GM12878 (cell line): ENCODE measurements around the gene SSR1. TPM values are rescaled to one million over a fixed set of nuclear protein-coding genes. Genes with fewer than 3 reads are reported as not detected.

Source experiments
- ATAC-seq: fragments of 200-7000 bp; cut with Tn5 transposase; 3 replicates; pipeline ENCODE4 v1.9.1; 2020; ENCODE audit warnings: mild to moderate bottlenecking, moderate library complexity
- BruUV-seq: library from RNA; stranded (reverse); fragments of 400-500 nt; replicated peaks from 2 replicates; lab custom pipeline; 2021; lab: Mats Ljungman, UMichigan
- CTCF ChIA-PET: fragments of 300-600 bp; sonication (Branson Sonifier 250); formaldehyde crosslinking; extraction: SDS; loops from one replicate; lab custom pipeline; 2021; ENCODE audit warnings: inconsistent platforms; lab: Yijun Ruan, JAX
- POLR2A ChIA-PET: fragments of 350-600 bp; formaldehyde crosslinking; extraction: SDS; loops from one replicate; lab custom pipeline; 2021; ENCODE audit warnings: inconsistent platforms; lab: Charles Lee
- RAD21 ChIA-PET: fragments of 300-600 bp; sonication (Branson Sonifier 250); formaldehyde crosslinking; loops from one replicate; lab custom pipeline; 2023; ENCODE audit warnings: antibody characterized with exemption; ENCODE audit not compliant: unreplicated experiment; lab: Charles Lee
- SMC1A ChIA-PET: fragments of 300-600 bp; sonication (Branson Sonifier 250); formaldehyde crosslinking; loops from one replicate; lab custom pipeline; 2023; ENCODE audit not compliant: unreplicated experiment, uncharacterized antibody; lab: Charles Lee
- DNase-seq: peaks from one replicate; pipeline ENCODE4 v3.0.0-alpha.2; 2011; ENCODE audit warnings: low read depth, low spot score
- FAIRE-seq: peaks from 3 replicates; lab custom pipeline; 2011; peaks lifted over from hg19 to GRCh38; lab: Jason Lieb, UNC
- H2AFZ ChIP-seq: 2 replicates; pipeline ENCODE4 v1.6.0; 2011; ENCODE audit warnings: low read depth, low read length, control low read depth; ENCODE audit not compliant: control insufficient read depth
- H3K27ac ChIP-seq: 2 replicates; pipeline ENCODE4 v1.5.1; 2011; ENCODE audit warnings: control low read depth; ENCODE audit not compliant: control insufficient read depth, insufficient read depth
- H3K27me3 ChIP-seq, 2 experiments: replicated peaks in 1 of 2; 2 replicates each; pipeline versions ENCODE4 v1.6.0 to v1.6.1; 2011; ENCODE audit warnings: low read length in 1 of 2; ENCODE audit not compliant: control insufficient read depth in 2 of 2, insufficient read depth in 2 of 2
- H3K36me3 ChIP-seq, 2 experiments: 2 replicates each; pipeline ENCODE4 v1.5.1; 2011; ENCODE audit warnings: low read length in 1 of 2; ENCODE audit not compliant: control insufficient read depth in 2 of 2, insufficient read depth in 2 of 2
- H3K4me1 ChIP-seq: 2 replicates; pipeline ENCODE4 v1.6.1; 2011; ENCODE audit warnings: mild to moderate bottlenecking, low read length, moderate library complexity, mixed read lengths; ENCODE audit not compliant: control insufficient read depth, insufficient read depth
- H3K4me2 ChIP-seq: 2 replicates; pipeline ENCODE4 v1.6.0; 2011; ENCODE audit warnings: control low read depth; ENCODE audit not compliant: control insufficient read depth, insufficient read depth
- H3K4me3 ChIP-seq: fragments of 200-600 bp; sonication (generic); 2 replicates; pipeline ENCODE4 v1.5.1; 2016
- H3K79me2 ChIP-seq: 2 replicates; pipeline ENCODE4 v1.6.0; 2011; ENCODE audit warnings: low read length; ENCODE audit not compliant: control insufficient read depth, insufficient read depth
- H3K9ac ChIP-seq: 2 replicates; pipeline ENCODE4 v1.8.0; 2011; ENCODE audit warnings: low read length, control low read depth, mixed read lengths; ENCODE audit not compliant: control insufficient read depth, insufficient read depth
- H3K9me3 ChIP-seq: replicated peaks from 3 replicates; pipeline ENCODE4 v1.5.1; 2011; ENCODE audit warnings: mild to moderate bottlenecking, low read length; ENCODE audit not compliant: control insufficient read depth, insufficient read depth
- H4K20me1 ChIP-seq: 2 replicates; pipeline ENCODE4 v1.6.0; 2011; ENCODE audit not compliant: control insufficient read depth, insufficient read depth
- CEBPB ChIP-seq, 2 experiments: fragments of 150-350 bp in 1 of 2; IDR thresholded peaks; 2 replicates each; pipeline ENCODE4 v1.6.1; 2012 to 2014; ENCODE audit warnings: low read depth in 2 of 2, low read length in 2 of 2, borderline replicate concordance in 1 of 2, inconsistent platforms in 1 of 2
- CREB1 ChIP-seq: IDR thresholded peaks from 2 replicates; pipeline ENCODE4 v1.6.1; 2012; ENCODE audit warnings: low read depth, mild to moderate bottlenecking, inconsistent platforms
- JUND ChIP-seq: IDR thresholded peaks from 2 replicates; pipeline ENCODE4 v1.6.1; 2012; ENCODE audit warnings: low read depth, mild to moderate bottlenecking, low read length, improper control_type of control experiment, moderate library complexity
- PAX8 ChIP-seq: fragments of 450-650 bp; IDR thresholded peaks from 2 replicates; pipeline ENCODE4 v1.6.1; 2017; ENCODE audit warnings: mild to moderate bottlenecking, moderate library complexity
- TBL1XR1 ChIP-seq: IDR thresholded peaks from 2 replicates; pipeline ENCODE4 v1.6.1; 2012; ENCODE audit warnings: low read depth, low read length, improper control_type of control experiment
- ZNF622 ChIP-seq: fragments of 450-650 bp; IDR thresholded peaks from 2 replicates; pipeline ENCODE4 v1.6.1; 2017; ENCODE audit warnings: mild to moderate bottlenecking, inconsistent platforms
- WGBS: methylation state at CpG from one replicate; pipeline ENCODE4 v1.1.6; 2016; ENCODE audit warnings: low lambda C conversion rate; ENCODE audit not compliant: insufficient replicate concordance, insufficient coverage; ENCODE audit errors: missing lambda C conversion rate; 5-methylcytosine and 5-hydroxymethylcytosine counted together
- in situ Hi-C: fragments of 300-500 bp; cut with MboI; formaldehyde crosslinking; loops from 9 replicates; pipeline ENCODE4 v1.14.3; 2018; ENCODE audit warnings: mixed read lengths
- intact Hi-C: fragments of 100-400 bp; cut with micrococcal nuclease; formaldehyde crosslinking; loops from one replicate; pipeline ENCODE4 v1.14.2; 2022; ENCODE audit not compliant: unreplicated experiment
- polyA plus RNA-seq, 11 experiments: library from polyadenylated mRNA; depleted of rRNA in 4 of 11; unstranded in 6 of 11; stranded (reverse) in 5 of 11; fragments of >200 nt; fragmentation: Nextera tagmentation in 4 of 11; fragmentation: Illumina TruSeq in 1 of 11; extraction: Ambion mirVana in 4 of 11; extraction: Trizol in 1 of 11; gene quantifications; 1 replicate in 1 of 11; 2 replicates in 10 of 11; pipeline versions ENCODE4 v1.2.1 to v1.2.3, GENCODE V29; 2011 to 2016; ENCODE audit warnings: inconsistent platforms in 2 of 11, missing spikeins in 2 of 11, low read depth in 1 of 11
- total RNA-seq, 4 experiments: library from RNA; depleted of rRNA in 3 of 4; stranded (reverse); fragments of >200 nt in 3 of 4; fragmentation: Illumina TruSeq in 1 of 4; extraction: Trizol in 1 of 4; gene quantifications; 2 replicates each; pipeline versions ENCODE4 v1.2.1 to v1.2.3, GENCODE V29; 2013 to 2021

SSR1 gene
- total and polyA plus RNA-seq, 10 of the 15 experiments (the other 5 are each of a cell fraction or from before 2014, with no cell fraction given): 42.0 to 209 (median 128) TPM

GRCh38 chr6:7258231-7258763 lies 54.7 kb downstream of the SSR1 start (continued):
- TF ChIP-seq PAX8 (no peak), TBL1XR1 (no peak)

- Histone ChIP-seq H3K4me2 (no peak overlapping the region), H3K27ac (no peak overlapping the region), H3K4me3 (no peak overlapping the region)
- 69% methylated on average over 18 of the region's 18 CpGs for WGBS
- RAD21 ChIA-PET: no interaction called here
- TF ChIP-seq CEBPB (IDR thresholded peaks at IDR 0.05; ENCODE audit: borderline replicate concordance in 1 of 2, low read depth in 2 of 2, low read length in 2 of 2) (no peak), CREB1 (no peak), ZNF622 (no peak), JUND (no peak)
- TF ChIP-seq, all 136 proteins: peak for 0
- ChIA-PET SMC1A (no interaction called here), POLR2A (no interaction called here), CTCF (interaction anchor here (1.6 kb wide), 1 partner anchor 14 kb away, joined by 5 read pairs; no protein-coding TSS in a partner anchor)
- Histone ChIP-seq H4K20me1 (no peaks in the 10 kb centered on the region), H3K9ac (no peak overlapping the region), H3K9me3 (no peaks in the 10 kb centered on the region; the same call in 1 of the 3 replicates), H3K27me3 (0 out of 4 replicates have a peak, but pooled peaks cover 0 to 4% of the 10 kb centered on the region in 2 experiments), H2AFZ (no peak overlapping the region), H3K36me3 (no peaks in the 10 kb centered on the region), H3K79me2 (no peaks in the 10 kb centered on the region), H3K4me1 (peaks cover 9% of the 10 kb centered on the region)
- intact Hi-C loops: no loop called here
- in situ Hi-C loops: no loop called here
- FAIRE-seq (no peak), ATAC-seq (no peak), DNase-seq (no peak)
- BruUV-seq: no TSS peak
Observed at GRCh38 chr6:7257521-7258230, 55.3 kb downstream of the SSR1 start.
